ENCODE data around the gene MAST4. TPM values are rescaled to one million over a fixed set of nuclear protein-coding genes. Genes with fewer than 3 reads are reported as not detected.
"Not testable (repeated sequence)": the region's sequence is repeated elsewhere in the genome, so short reads cannot be mapped to it uniquely, and the experiment has no call there.

The MAST4 gene
- polyA plus RNA-seq, 3 donors, result 12.5 to 15.3 (median 13.7) TPM

GRCh38 chr5:66805514-66806430 is 209.6 kb downstream of the MAST4 start:
- no peak for DNase-seq (ENCODE audit: low read depth in 3 of 3, low spot score in 2 of 3)

GRCh38 chr5:66807743-66808142 is 211.6 kb downstream of the MAST4 start:
- DNase-seq (ENCODE audit: low read depth in 3 of 3, low spot score in 2 of 3), result no peak

- no peak for DNase-seq (ENCODE audit: low read depth in 3 of 3, low spot score in 2 of 3)
Observed at GRCh38 chr5:66808663-66809062, 212.5 kb downstream of the MAST4 start.

GRCh38 chr5:66810151-66810550 is 214.0 kb downstream of the MAST4 start:
- no peak for DNase-seq (ENCODE audit: low read depth in 3 of 3, low spot score in 2 of 3)

GRCh38 chr5:66810848-66811261 is 214.7 kb downstream of the MAST4 start:
- DNase-seq (ENCODE audit: low read depth in 3 of 3, low spot score in 2 of 3), result no peak

- DNase-seq (ENCODE audit: low read depth in 3 of 3, low spot score in 2 of 3), result no peak
Observed at GRCh38 chr5:66812291-66812690, 216.1 kb downstream of the MAST4 start.

- no peak for DNase-seq (ENCODE audit: low read depth in 3 of 3, low spot score in 2 of 3)
Observed at GRCh38 chr5:66813306-66813705, 217.1 kb downstream of the MAST4 start.

- DNase-seq (ENCODE audit: low read depth in 3 of 3, low spot score in 2 of 3), result no peak
Observed at GRCh38 chr5:66814146-66814991, 218.2 kb downstream of the MAST4 start.

- DNase-seq (ENCODE audit: low read depth in 3 of 3, low spot score in 2 of 3), result no peak
Observed at GRCh38 chr5:66818304-66818934, 222.2 kb downstream of the MAST4 start.

GRCh38 chr5:66818935-66819328 is 222.7 kb downstream of the MAST4 start:
- DNase-seq (ENCODE audit: low read depth in 3 of 3, low spot score in 2 of 3), result no peak

GRCh38 chr5:66820630-66821207 is 224.5 kb downstream of the MAST4 start:
- no peak for DNase-seq (ENCODE audit: low read depth in 3 of 3, low spot score in 2 of 3)

GRCh38 chr5:66821688-66822429 is 225.7 kb downstream of the MAST4 start:
- no peak for DNase-seq (ENCODE audit: low read depth in 3 of 3, low spot score in 2 of 3)

GRCh38 chr5:66822906-66823305 is 226.7 kb downstream of the MAST4 start:
- not testable (repeated sequence) for DNase-seq (ENCODE audit: low read depth in 3 of 3, low spot score in 2 of 3)

GRCh38 chr5:66824476-66824875 is 228.3 kb downstream of the MAST4 start:
- no peak for DNase-seq (ENCODE audit: low read depth in 3 of 3, low spot score in 2 of 3)

GRCh38 chr5:66826263-66826662 is 230.1 kb downstream of the MAST4 start:
- no peak for DNase-seq (ENCODE audit: low read depth in 3 of 3, low spot score in 2 of 3)

GRCh38 chr5:66826696-66827095 is 230.5 kb downstream of the MAST4 start:
- no peak for DNase-seq (ENCODE audit: low read depth in 3 of 3, low spot score in 2 of 3)

GRCh38 chr5:66828046-66828547 is 231.9 kb downstream of the MAST4 start:
- DNase-seq (ENCODE audit: low read depth in 3 of 3, low spot score in 2 of 3), result no peak

- peak in 2 of 3 donors; percentile 71 to 77 for DNase-seq (ENCODE audit: low read depth in 3 of 3, low spot score in 2 of 3)
Observed at GRCh38 chr5:66828548-66829357, 232.6 kb downstream of the MAST4 start.

GRCh38 chr5:66829358-66829674 is 233.1 kb downstream of the MAST4 start:
- peak in 2 of 3 donors; percentile 42 to 44 for DNase-seq (ENCODE audit: low read depth in 3 of 3, low spot score in 2 of 3)
